ENCODE results near the gene MITF.

DNA sequence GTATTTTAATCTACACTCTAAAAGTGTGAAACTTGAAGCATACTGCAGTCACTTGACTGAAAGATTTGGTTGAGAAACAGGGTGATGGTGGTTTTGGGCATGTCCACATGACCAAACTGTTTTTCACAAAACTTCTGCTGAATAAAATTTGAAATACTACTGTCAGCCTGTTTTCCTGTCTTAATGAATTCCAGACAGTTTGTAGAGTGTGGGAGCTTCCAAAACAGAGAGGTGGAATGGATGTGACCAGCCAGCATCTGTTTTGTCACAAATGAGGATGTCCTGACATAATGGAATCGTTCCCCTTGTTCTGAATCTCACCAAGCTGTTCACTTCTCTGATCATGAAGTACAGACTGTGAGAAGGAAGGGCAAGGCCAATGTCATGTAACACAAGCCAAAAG, 11.8 kb downstream of the MITF start:
- TF ChIP-seq POLR2A (IDR thresholded peaks at IDR 0.05; ENCODE audit: low read depth, low read length) (no peak), POLR2AphosphoS5 (IDR thresholded peaks at IDR 0.05; ENCODE audit: low read depth, low read length) (no peak), SPI1 (IDR thresholded peaks at IDR 0.05; ENCODE audit: low read depth, low read length) (no peak)

Data from GM12891 (cell line).